IPS-18c (cell line): ENCODE results near the gene APCDD1L.
"Not testable (repeated sequence)": the region's sequence is repeated elsewhere in the genome, so short reads cannot be mapped to it uniquely, and the experiment has no call there.

Experiments used
- H3K4me3 ChIP-seq: 2 replicates; pipeline ENCODE4 v1.7.0; 2013; ENCODE audit warnings: low read depth, mild to moderate bottlenecking, low read length, moderate library complexity; ENCODE audit not compliant: insufficient read depth
- H3K9me3 ChIP-seq: one replicate; pipeline ENCODE4 v1.6.1; 2013; ENCODE audit warnings: mild to moderate bottlenecking, low read length, moderate library complexity; ENCODE audit not compliant: control insufficient read depth, insufficient read depth

APCDD1L gene

GRCh38 chr20:58444746-58445255 is 70.4 kb downstream of the APCDD1L start:
- Histone ChIP-seq H3K4me3 (no peak overlapping the region), H3K9me3 (no peaks in the 10 kb centered on the region)

DNA sequence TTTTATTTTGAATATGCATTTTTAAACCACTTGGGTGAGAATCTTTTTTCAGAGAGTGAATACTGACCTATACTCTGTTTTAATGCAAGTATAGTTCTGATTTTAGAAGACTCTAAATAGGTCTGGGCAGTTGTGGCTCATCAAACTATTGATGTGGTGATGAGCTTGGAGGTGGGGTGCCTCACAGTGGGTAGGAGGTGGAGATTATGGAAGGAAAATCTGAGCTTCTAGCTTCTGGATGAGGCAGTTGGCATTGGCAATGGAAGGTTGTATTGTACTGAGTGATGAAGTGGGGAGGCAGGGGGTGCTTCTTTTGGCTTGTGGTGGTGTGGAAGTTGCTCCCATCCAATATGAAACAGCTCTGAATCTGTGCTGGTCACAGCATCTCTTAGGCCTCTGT is 73.5 kb downstream of the APCDD1L start:
- H3K9me3 ChIP-seq, result no peaks in the 10 kb centered on the region
- H3K4me3 ChIP-seq, result no peak overlapping the region

DNA sequence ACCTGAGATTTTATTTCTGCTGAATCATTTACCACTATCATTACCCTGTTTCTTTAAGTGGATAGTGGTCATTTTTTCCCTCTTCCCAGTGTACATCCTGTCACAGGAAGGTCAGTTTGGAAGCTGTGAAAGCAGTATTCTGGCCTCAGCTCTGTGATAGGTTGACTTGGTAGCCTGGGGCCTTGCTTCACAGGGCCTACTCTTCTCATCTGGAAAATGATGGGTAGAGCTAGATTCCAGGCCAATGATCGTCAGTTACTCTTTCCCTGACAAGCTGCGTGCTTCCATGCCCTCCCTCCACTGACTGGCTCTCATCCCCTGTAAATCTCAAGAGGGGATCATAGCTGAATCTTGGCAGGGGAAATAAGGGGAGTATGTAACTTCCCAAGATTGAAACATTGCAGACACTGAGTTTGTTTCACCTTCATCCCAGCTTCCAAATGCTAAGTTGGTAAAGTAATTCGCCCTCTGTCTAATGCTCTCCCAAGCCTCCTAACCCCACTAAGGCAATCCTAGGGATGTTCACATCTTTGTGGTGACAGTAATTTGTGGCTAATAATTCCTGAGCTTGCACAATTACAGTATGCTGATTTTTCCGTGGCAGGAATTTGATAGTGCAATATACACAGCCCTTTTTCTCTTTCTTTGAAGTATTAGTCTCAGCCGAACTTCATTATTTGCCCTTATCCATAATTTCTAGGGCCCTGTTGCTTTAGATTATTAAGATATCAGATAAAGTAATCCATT is 75.0 kb downstream of the APCDD1L start:
- Histone ChIP-seq H3K9me3 (no peaks in the 10 kb centered on the region), H3K4me3 (no peak overlapping the region)

DNA sequence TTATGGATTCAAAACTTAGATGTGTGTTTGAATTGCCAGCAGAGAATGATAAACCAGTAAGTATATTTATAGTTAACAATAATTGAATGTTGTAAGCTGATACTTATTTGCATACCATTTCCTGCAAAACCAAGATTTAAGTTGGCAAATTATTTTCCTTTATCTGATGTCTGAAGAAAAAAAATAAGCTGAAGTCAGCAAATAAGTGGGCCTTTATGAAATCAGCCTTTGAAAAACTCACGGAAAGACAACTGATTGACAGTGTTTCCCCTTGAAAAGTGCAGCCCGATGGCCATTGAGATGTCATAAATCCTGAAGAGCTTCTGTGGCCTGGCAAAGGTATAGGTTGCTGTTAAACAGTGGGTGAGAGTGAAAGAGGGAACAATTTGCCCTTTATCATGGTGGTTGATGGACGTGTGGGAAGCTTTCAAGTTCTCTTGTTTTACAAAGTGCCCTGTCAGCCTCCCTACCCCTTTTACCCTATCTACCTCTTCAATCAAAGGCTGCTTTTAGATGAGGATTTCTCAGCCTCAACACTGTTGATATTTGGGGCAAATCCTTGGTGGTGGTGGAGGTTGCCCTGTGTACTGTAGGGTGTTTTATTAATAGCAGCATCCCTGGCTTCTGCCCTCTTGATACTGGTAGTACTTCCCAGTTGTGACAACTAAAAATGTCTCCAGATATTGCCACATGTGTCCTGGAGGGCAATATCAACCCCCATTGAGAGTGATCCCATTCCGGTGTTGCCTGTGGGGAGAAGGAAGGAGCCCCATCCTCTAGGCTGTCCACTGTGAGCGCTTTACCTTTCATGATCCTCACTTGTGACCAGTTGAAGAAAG is 76.0 kb downstream of the APCDD1L start:
- no peaks in the 10 kb centered on the region for H3K9me3 ChIP-seq

DNA sequence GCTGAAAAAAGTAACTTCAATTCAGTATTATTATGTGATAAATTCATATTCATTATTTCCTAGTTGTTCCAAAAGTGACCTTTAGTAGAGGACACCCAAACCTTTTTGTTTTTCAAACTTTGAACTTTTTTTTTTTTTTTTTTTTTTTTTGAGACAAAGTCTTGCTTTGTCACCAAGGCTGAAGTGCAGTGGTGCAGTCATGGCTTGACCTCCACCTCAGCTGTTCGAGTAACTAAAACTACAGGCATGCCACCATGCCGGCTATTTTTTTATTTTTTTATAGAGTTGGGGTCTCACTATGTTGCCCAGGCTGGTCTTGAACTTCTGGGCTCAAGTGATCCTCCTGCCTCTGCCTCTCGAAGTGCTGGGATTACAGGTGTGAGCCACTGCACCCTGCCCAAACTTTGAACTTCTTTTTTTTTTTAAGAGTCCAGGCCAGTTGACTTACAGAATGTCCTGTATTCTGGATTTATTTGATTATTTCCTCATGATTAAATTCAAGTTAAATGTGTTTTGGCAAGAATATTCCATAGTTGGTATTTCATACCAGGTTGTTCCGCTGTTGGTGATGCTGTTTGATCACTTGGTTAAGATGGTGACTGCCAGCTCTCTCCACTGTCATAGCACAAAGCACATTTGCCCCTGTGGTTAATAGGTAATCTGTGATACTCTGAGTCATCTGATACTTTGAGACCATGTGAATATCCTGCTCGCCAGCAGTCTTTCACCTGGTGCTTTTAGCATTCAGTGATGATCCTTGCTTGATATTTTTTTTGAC is 78.1 kb downstream of the APCDD1L start:
- Histone ChIP-seq H3K9me3 (no peaks in the 10 kb centered on the region), H3K4me3 (no peak overlapping the region)

More for the DNA sequence above, 76.0 kb downstream of the APCDD1L start:
- H3K4me3 ChIP-seq, result no peak overlapping the region

- no peaks in the 10 kb centered on the region for H3K9me3 ChIP-seq
- no peak overlapping the region for H3K4me3 ChIP-seq
Measured at GRCh38 chr20:58435237-58435636, 80.0 kb downstream of the APCDD1L start.

- no peak overlapping the region for H3K4me3 ChIP-seq
- H3K9me3 ChIP-seq, result no peaks in the 10 kb centered on the region
Measured at GRCh38 chr20:58434326-58434725, 80.9 kb downstream of the APCDD1L start.

- Histone ChIP-seq H3K9me3 (no peaks in the 10 kb centered on the region), H3K4me3 (no peak overlapping the region)
Measured at GRCh38 chr20:58433759-58434158, 81.4 kb downstream of the APCDD1L start.

- Histone ChIP-seq H3K9me3 (no peaks in the 10 kb centered on the region), H3K4me3 (no peak overlapping the region)
Measured at GRCh38 chr20:58433029-58433647, 82.1 kb downstream of the APCDD1L start.

GRCh38 chr20:58432186-58432954 is 82.8 kb downstream of the APCDD1L start:
- peaks cover 3% of the 10 kb centered on the region for H3K9me3 ChIP-seq
- H3K4me3 ChIP-seq, result no peak overlapping the region

- Histone ChIP-seq H3K9me3 (peaks cover 5% of the 10 kb centered on the region), H3K4me3 (no peak overlapping the region)
Measured at GRCh38 chr20:58431134-58431533, 84.1 kb downstream of the APCDD1L start.

- peaks cover 5% of the 10 kb centered on the region for H3K9me3 ChIP-seq
- no peak overlapping the region for H3K4me3 ChIP-seq
Measured at GRCh38 chr20:58429303-58429702, 85.9 kb downstream of the APCDD1L start.

DNA sequence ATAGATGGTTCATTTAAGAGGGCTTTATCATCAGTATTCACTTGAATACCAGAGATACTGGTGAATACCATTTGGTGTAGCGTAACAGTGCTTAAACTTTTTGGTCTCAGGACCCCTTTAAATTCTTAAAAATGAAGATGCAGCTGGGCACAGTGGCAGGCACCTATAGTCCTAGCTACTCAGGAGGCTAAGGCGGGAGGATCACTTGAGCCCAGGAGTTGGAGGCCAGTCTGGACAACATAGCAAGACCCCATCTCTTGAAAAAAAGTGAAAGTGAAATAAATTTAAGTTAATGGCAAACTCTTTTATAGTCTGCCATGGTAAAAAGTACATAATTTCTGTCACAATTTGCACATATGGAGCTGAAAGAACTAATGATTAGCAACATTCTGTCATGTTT is 86.8 kb downstream of the APCDD1L start:
- H3K9me3 ChIP-seq, result peaks cover 5% of the 10 kb centered on the region
- no peak overlapping the region for H3K4me3 ChIP-seq

GRCh38 chr20:58427571-58427970 is 87.6 kb downstream of the APCDD1L start:
- H3K9me3 ChIP-seq, H3K4me3 ChIP-seq: not testable (repeated sequence)

GRCh38 chr20:58424218-58424969 is 90.8 kb downstream of the APCDD1L start:
- peaks cover 5% of the 10 kb centered on the region for H3K9me3 ChIP-seq
- H3K4me3 ChIP-seq, result no peak overlapping the region

DNA sequence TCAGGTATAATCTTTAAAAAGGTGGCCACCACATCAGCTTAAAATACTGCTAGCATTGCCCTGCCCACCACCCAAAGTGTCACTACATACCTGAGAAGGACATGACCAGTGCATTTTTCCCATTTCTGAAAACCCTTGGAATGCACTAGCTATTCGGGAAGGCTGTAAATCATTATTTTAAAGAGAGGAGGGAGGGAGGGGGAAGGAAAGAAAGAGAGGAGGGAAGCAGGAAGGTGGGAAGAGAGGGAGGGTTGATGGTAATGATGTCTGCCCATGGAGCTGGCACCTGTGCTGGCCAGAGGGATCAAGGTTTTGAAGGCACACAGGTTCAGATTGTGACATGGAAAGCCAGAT is 93.7 kb downstream of the APCDD1L start:
- Histone ChIP-seq H3K9me3 (no peaks in the 10 kb centered on the region), H3K4me3 (no peak overlapping the region)
